HG03139 (cell line): ENCODE results near the gene FOXN3.
A peak's percentile ranks its signal among the peaks of the same experiment; 100 is the strongest.

Experiments used
- ATAC-seq: cut with Tn5 transposase; IDR thresholded peaks from one replicate; pipeline ENCODE4 v1.9.1; 2021; ENCODE audit not compliant: unreplicated experiment

FOXN3 gene

GRCh38 chr14:89365061-89365801, 51.8 kb downstream of the FOXN3 start:
- peak; percentile 93 for ATAC-seq

GRCh38 chr14:89364316-89364715, 52.7 kb downstream of the FOXN3 start:
- no peak for ATAC-seq

- ATAC-seq = no peak
Observed at GRCh38 chr14:89360277-89360676, 56.8 kb downstream of the FOXN3 start.

GRCh38 chr14:89359477-89360222, 57.4 kb downstream of the FOXN3 start:
- no peak for ATAC-seq

GRCh38 chr14:89357655-89358297, 59.3 kb downstream of the FOXN3 start:
- no peak for ATAC-seq

- ATAC-seq = no peak
Observed at GRCh38 chr14:89356927-89357326, 60.1 kb downstream of the FOXN3 start.

- ATAC-seq = no peak
Observed at GRCh38 chr14:89356496-89356895, 60.5 kb downstream of the FOXN3 start.

- no peak for ATAC-seq
Observed at GRCh38 chr14:89353766-89354113, 63.3 kb downstream of the FOXN3 start.

- ATAC-seq = no peak
Observed at GRCh38 chr14:89352976-89353765, 63.9 kb downstream of the FOXN3 start.

- ATAC-seq = peak; percentile 83
Observed at GRCh38 chr14:89351516-89352404, 65.3 kb downstream of the FOXN3 start.

GRCh38 chr14:89351221-89351515, 65.9 kb downstream of the FOXN3 start:
- ATAC-seq = no peak

GRCh38 chr14:89350152-89350551, 66.9 kb downstream of the FOXN3 start:
- no peak for ATAC-seq

- ATAC-seq = no peak
Observed at GRCh38 chr14:89349171-89350008, 67.6 kb downstream of the FOXN3 start.

- no peak for ATAC-seq
Observed at GRCh38 chr14:89348722-89349121, 68.3 kb downstream of the FOXN3 start.

- no peak for ATAC-seq
Observed at GRCh38 chr14:89347885-89348284, 69.1 kb downstream of the FOXN3 start.

GRCh38 chr14:89344920-89345254, 72.1 kb downstream of the FOXN3 start:
- no peak for ATAC-seq

GRCh38 chr14:89343356-89343755, 73.7 kb downstream of the FOXN3 start:
- ATAC-seq = no peak

- ATAC-seq = no peak
Observed at GRCh38 chr14:89342049-89342448, 75.0 kb downstream of the FOXN3 start.
